ENCODE measurements around the gene TMEM38A.

- TF ChIP-seq PRDM1 (tag by site-specific recombination; IDR thresholded peaks at IDR 0.05) (no peak), ZNF670 (tag by site-specific recombination; IDR thresholded peaks at IDR 0.05; ENCODE audit: low read depth) (no peak), ZNF311 (tag by site-specific recombination; IDR thresholded peaks at IDR 0.05; ENCODE audit: borderline replicate concordance) (no peak), MYNN (tag by site-specific recombination; IDR thresholded peaks at IDR 0.05; ENCODE audit: borderline replicate concordance) (no peak), ZXDB (tag by site-specific recombination; IDR thresholded peaks at IDR 0.05) (no peak), ZNF274 (IDR thresholded peaks at IDR 0.05; ENCODE audit: low read length) (no peak), ZNF274 (tag by site-specific recombination; IDR thresholded peaks at IDR 0.05; ENCODE audit: borderline replicate concordance) (no peak), ZNF114 (tag by site-specific recombination; IDR thresholded peaks at IDR 0.05) (no peak), ZNF24 (tag by site-specific recombination; IDR thresholded peaks at IDR 0.05) (no peak), ZNF701 (tag by site-specific recombination; IDR thresholded peaks at IDR 0.05) (no peak)
- TF ChIP-seq, protein P1, sequence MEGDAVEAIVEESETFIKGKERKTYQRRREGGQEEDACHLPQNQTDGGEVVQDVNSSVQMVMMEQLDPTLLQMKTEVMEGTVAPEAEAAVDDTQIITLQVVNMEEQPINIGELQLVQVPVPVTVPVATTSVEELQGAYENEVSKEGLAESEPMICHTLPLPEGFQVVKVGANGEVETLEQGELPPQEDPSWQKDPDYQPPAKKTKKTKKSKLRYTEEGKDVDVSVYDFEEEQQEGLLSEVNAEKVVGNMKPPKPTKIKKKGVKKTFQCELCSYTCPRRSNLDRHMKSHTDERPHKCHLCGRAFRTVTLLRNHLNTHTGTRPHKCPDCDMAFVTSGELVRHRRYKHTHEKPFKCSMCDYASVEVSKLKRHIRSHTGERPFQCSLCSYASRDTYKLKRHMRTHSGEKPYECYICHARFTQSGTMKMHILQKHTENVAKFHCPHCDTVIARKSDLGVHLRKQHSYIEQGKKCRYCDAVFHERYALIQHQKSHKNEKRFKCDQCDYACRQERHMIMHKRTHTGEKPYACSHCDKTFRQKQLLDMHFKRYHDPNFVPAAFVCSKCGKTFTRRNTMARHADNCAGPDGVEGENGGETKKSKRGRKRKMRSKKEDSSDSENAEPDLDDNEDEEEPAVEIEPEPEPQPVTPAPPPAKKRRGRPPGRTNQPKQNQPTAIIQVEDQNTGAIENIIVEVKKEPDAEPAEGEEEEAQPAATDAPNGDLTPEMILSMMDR (tag by site-specific recombination; IDR thresholded peaks at IDR 0.05): no peak
- TF ChIP-seq, protein P2, sequence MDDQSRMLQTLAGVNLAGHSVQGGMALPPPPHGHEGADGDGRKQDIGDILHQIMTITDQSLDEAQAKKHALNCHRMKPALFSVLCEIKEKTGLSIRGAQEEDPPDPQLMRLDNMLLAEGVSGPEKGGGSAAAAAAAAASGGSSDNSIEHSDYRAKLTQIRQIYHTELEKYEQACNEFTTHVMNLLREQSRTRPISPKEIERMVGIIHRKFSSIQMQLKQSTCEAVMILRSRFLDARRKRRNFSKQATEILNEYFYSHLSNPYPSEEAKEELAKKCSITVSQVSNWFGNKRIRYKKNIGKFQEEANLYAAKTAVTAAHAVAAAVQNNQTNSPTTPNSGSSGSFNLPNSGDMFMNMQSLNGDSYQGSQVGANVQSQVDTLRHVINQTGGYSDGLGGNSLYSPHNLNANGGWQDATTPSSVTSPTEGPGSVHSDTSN (CRISPR knock-in tag; IDR thresholded peaks at IDR 0.05): no peak
Measured at GRCh38 chr19:16676101-16676798, 15.3 kb downstream of the TMEM38A start.

Measured in HEK293 (cell line).